Measurements from ENCODE around the gene IDH3B. TPM values are rescaled to one million over a fixed set of nuclear protein-coding genes. Genes with fewer than 3 reads are reported as not detected.
A peak's percentile ranks its signal among the peaks of the same experiment; 100 is the strongest.

Gene IDH3B
- total and polyA plus RNA-seq, 2 donors (not counting 1 experiment from before 2014, with no cell fraction given), result 131 to 225 TPM

DNA sequence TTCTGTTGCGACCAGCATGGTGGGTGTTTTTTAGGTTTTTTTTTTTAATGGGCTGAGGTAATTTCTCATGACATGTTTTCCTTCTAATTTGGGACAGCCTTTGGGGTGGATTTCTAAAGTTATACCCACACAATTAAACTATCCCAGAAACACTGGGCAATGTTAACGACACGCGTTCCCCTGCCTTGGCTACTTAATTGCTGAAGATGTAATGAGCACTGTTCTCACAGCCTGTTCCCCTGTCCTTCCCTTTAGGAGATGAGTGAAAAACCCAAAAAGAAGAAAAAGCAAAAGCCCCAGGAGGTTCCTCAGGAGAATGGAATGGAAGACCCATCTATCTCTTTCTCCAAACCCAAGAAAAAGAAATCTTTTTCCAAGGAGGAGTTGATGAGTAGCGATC lies 6.3 kb downstream of the IDH3B start:
- Histone ChIP-seq H3K27ac (ENCODE audit: low read length in 2 of 2) (no peak overlapping the region), H3K9ac (ENCODE audit: low read length) (no peak overlapping the region), H3K79me2 (ENCODE audit: control insufficient read depth, insufficient read depth, low read length) (peaks cover 27% of the 10 kb centered on the region), H2AFZ (ENCODE audit: insufficient read depth, low read depth, low read length, poor library complexity, severe bottlenecking) (no peak overlapping the region), H3K4me3 (ENCODE audit: control extremely low read depth in 1 of 5, extremely low read depth in 1 of 5, insufficient read depth in 1 of 5, low read depth in 2 of 5, low read length in 4 of 5) (no peak overlapping the region), H3K36me3 (replicated peaks in 1 of 2; ENCODE audit: control extremely low read depth in 1 of 2, control insufficient read depth in 1 of 2, extremely low read depth in 1 of 2, insufficient read depth in 2 of 2, low read length in 1 of 2) (peaks cover 4 to 83% of the 10 kb centered on the region in 2 experiments), H3K27me3 (replicated peaks in 1 of 4; ENCODE audit: control extremely low read depth in 1 of 4, control insufficient read depth in 3 of 4, insufficient read depth in 4 of 4, low read length in 3 of 4) (no peaks in the 10 kb centered on the region), H3K9me3 (ENCODE audit: control extremely low read depth in 1 of 3, control insufficient read depth in 2 of 3, insufficient read depth in 1 of 3, low read length in 2 of 3) (no peaks in the 10 kb centered on the region), H3K4me1 (ENCODE audit: control insufficient read depth in 2 of 2, insufficient read depth in 2 of 2, low read length in 2 of 2) (peaks cover 14 to 15% of the 10 kb centered on the region in 2 donors), H3K4me2 (replicated peaks; ENCODE audit: low read depth, low read length, poor library complexity, severe bottlenecking) (no peak overlapping the region), H4K20me1 (ENCODE audit: control insufficient read depth, insufficient read depth, low read length, poor library complexity, severe bottlenecking) (peaks cover 42% of the 10 kb centered on the region)
- H3K4me3 Mint-ChIP-seq, result no peak overlapping the region
- H3K27ac Mint-ChIP-seq, result no peak overlapping the region
- ChIA-PET CTCF (no interaction called here), POLR2A (no interaction called here)
- peaks cover 24% of the 10 kb centered on the region for H3K4me1 Mint-ChIP-seq
- WGBS (ENCODE audit: insufficient coverage), result 90% methylated on average over 1 of the region's 5 CpGs
- no peak for TF ChIP-seq EZH2 (IDR thresholded peaks at IDR 0.05; ENCODE audit: borderline replicate concordance, insufficient read depth, low read depth, low read length, poor library complexity, severe bottlenecking)
- TF ChIP-seq, protein P1, sequence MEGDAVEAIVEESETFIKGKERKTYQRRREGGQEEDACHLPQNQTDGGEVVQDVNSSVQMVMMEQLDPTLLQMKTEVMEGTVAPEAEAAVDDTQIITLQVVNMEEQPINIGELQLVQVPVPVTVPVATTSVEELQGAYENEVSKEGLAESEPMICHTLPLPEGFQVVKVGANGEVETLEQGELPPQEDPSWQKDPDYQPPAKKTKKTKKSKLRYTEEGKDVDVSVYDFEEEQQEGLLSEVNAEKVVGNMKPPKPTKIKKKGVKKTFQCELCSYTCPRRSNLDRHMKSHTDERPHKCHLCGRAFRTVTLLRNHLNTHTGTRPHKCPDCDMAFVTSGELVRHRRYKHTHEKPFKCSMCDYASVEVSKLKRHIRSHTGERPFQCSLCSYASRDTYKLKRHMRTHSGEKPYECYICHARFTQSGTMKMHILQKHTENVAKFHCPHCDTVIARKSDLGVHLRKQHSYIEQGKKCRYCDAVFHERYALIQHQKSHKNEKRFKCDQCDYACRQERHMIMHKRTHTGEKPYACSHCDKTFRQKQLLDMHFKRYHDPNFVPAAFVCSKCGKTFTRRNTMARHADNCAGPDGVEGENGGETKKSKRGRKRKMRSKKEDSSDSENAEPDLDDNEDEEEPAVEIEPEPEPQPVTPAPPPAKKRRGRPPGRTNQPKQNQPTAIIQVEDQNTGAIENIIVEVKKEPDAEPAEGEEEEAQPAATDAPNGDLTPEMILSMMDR (IDR thresholded peaks at IDR 0.05), result no peak
- DNase-seq (no peak), ATAC-seq (ENCODE audit: low read depth) (no peak)
- intact Hi-C loops (cut with micrococcal nuclease), result no loop called here
- H3K9me3 Mint-ChIP-seq (ENCODE audit: insufficient read depth), result no peaks in the 10 kb centered on the region
- H3K27me3 Mint-ChIP-seq, result no peaks in the 10 kb centered on the region

DNA sequence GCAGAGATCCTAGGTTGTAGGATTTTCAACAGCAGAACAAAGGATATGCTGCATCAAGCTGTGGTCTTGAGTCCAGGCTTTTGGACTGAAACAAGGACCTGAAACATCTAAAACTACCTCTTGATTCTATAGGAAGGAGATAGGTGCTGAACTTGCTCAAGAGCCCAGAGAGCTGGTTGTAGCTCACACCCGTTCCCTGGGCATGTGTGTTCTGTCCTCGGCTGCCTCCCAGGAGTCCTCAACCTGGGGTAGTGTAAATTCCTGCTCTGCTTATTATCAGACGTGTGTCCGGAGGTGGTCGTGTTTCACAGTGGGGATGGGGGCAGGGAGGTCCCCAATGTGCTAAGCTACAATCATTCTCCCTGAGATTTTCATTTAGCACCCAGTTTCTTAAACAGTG lies 6.8 kb downstream of the IDH3B start:
- WGBS (ENCODE audit: insufficient coverage), result 86% methylated on average over 5 of the region's 5 CpGs
- Histone ChIP-seq H3K27ac (ENCODE audit: low read length in 2 of 2) (no peak overlapping the region), H3K4me2 (replicated peaks; ENCODE audit: low read depth, low read length, poor library complexity, severe bottlenecking) (no peak overlapping the region), H3K79me2 (ENCODE audit: control insufficient read depth, insufficient read depth, low read length) (peaks cover 27% of the 10 kb centered on the region), H4K20me1 (ENCODE audit: control insufficient read depth, insufficient read depth, low read length, poor library complexity, severe bottlenecking) (peaks cover 42% of the 10 kb centered on the region), H3K4me3 (ENCODE audit: control extremely low read depth in 1 of 5, extremely low read depth in 1 of 5, insufficient read depth in 1 of 5, low read depth in 2 of 5, low read length in 4 of 5) (no peak overlapping the region), H3K4me1 (ENCODE audit: control insufficient read depth in 2 of 2, insufficient read depth in 2 of 2, low read length in 2 of 2) (peaks cover 14 to 15% of the 10 kb centered on the region in 2 donors), H3K9me3 (ENCODE audit: control extremely low read depth in 1 of 3, control insufficient read depth in 2 of 3, insufficient read depth in 1 of 3, low read length in 2 of 3) (no peaks in the 10 kb centered on the region), H2AFZ (ENCODE audit: insufficient read depth, low read depth, low read length, poor library complexity, severe bottlenecking) (no peak overlapping the region), H3K36me3 (replicated peaks in 1 of 2; ENCODE audit: control extremely low read depth in 1 of 2, control insufficient read depth in 1 of 2, extremely low read depth in 1 of 2, insufficient read depth in 2 of 2, low read length in 1 of 2) (peaks cover 4 to 82% of the 10 kb centered on the region in 2 experiments), H3K27me3 (replicated peaks in 1 of 4; ENCODE audit: control extremely low read depth in 1 of 4, control insufficient read depth in 3 of 4, insufficient read depth in 4 of 4, low read length in 3 of 4) (no peaks in the 10 kb centered on the region), H3K9ac (ENCODE audit: low read length) (no peak overlapping the region)
- H3K9me3 Mint-ChIP-seq (ENCODE audit: insufficient read depth), result no peaks in the 10 kb centered on the region
- no peak for ATAC-seq (ENCODE audit: low read depth)
- TF ChIP-seq EZH2 (IDR thresholded peaks at IDR 0.05; ENCODE audit: borderline replicate concordance, insufficient read depth, low read depth, low read length, poor library complexity, severe bottlenecking), result no peak
- TF ChIP-seq, protein P1 (IDR thresholded peaks at IDR 0.05), result no peak
- POLR2A ChIA-PET, result no interaction called here
- intact Hi-C loops (cut with micrococcal nuclease), result no loop called here
- CTCF ChIA-PET, result no interaction called here
- DNase-seq, result peak; percentile 18
- H3K4me3 Mint-ChIP-seq, result no peak overlapping the region
- H3K27ac Mint-ChIP-seq, result no peak overlapping the region
- no peaks in the 10 kb centered on the region for H3K27me3 Mint-ChIP-seq
- H3K4me1 Mint-ChIP-seq, result peaks cover 24% of the 10 kb centered on the region
